Heart right ventricle (tissue), 16 donors: ENCODE measurements around the gene HJURP. TPM values are rescaled to one million over a fixed set of nuclear protein-coding genes. Genes with fewer than 3 reads are reported as not detected.

Experiments
- ATAC-seq, 8 donors: fragments of 200-7000 bp; cut with Tn5 transposase; one replicate each; pipeline ENCODE4 v1.9.1; 2020; ENCODE audit warnings: mild to moderate bottlenecking in 8 of 8, moderate library complexity in 8 of 8, moderate number of reproducible peaks in 1 of 8
- DNase-seq, 2 donors: peaks; one replicate each; pipeline ENCODE4 v3.0.0-alpha.2; 2020
- H3K27ac ChIP-seq, 10 donors: fragments of 200-600 bp; sonication (generic) in 2 of 10; one replicate each; pipeline versions ENCODE4 v1.5.0 to v1.8.0; 2020 to 2022; ENCODE audit warnings: mild to moderate bottlenecking in 3 of 10
- H3K27me3 ChIP-seq, 7 donors: fragments of 200-600 bp; one replicate each; pipeline ENCODE4 v1.8.0; 2021 to 2022; ENCODE audit warnings: mild to moderate bottlenecking in 2 of 7
- H3K36me3 ChIP-seq, 9 donors: fragments of 200-600 bp; sonication (generic) in 1 of 9; one replicate each; pipeline versions ENCODE4 v1.5.0 to v1.8.0; 2020 to 2022; ENCODE audit warnings: mild to moderate bottlenecking in 2 of 9
- H3K4me1 ChIP-seq, 9 donors: fragments of 200-600 bp; sonication (generic) in 1 of 9; one replicate each; pipeline versions ENCODE4 v1.5.0 to v1.8.0; 2020 to 2022; ENCODE audit warnings: mild to moderate bottlenecking in 4 of 9
- H3K4me3 ChIP-seq, 10 donors: fragments of 200-600 bp; sonication (generic) in 2 of 10; one replicate each; pipeline versions ENCODE4 v1.5.0 to v1.8.0; 2020 to 2022; ENCODE audit warnings: mild to moderate bottlenecking in 7 of 10, moderate library complexity in 2 of 10
- H3K9me3 ChIP-seq, 11 donors: fragments of 200-600 bp in 10 of 11; sonication (generic) in 2 of 11; one replicate each; pipeline versions ENCODE4 v1.5.0 to v1.8.0; 2013 to 2022; ENCODE audit warnings: mild to moderate bottlenecking in 2 of 11, control low read depth in 1 of 11, moderate library complexity in 1 of 11
- CTCF ChIP-seq, 9 donors: fragments of 200-600 bp; sonication (generic) in 2 of 9; IDR thresholded peaks; one replicate each; pipeline versions ENCODE4 v1.5.0 to v1.8.0; 2021 to 2022; ENCODE audit warnings: antibody characterized with exemption in 9 of 9, mild to moderate bottlenecking in 5 of 9, moderate library complexity in 1 of 9
- WGBS, 2 donors: extraction: QIAGEN DNeasy Blood & Tissue Kit; methylation state at CpG; one replicate each; pipeline ENCODE4 v1.1.7; 2013; ENCODE audit warnings: inconsistent platforms in 1 of 2; 5-methylcytosine and 5-hydroxymethylcytosine counted together
- intact Hi-C, 10 donors: fragments of 100-400 bp; cut with DNase I; formaldehyde crosslinking; loops; one replicate each; pipeline versions ENCODE4 v1.11.1 to v1.14.2; 2022
- polyA plus RNA-seq, 2 donors: library from polyadenylated mRNA; stranded (reverse); fragments of 200-250 nt; gene quantifications; one replicate each; pipeline ENCODE4 v1.2.3, GENCODE V29; 2013
- total RNA-seq, 10 donors: library from RNA; stranded (reverse); fragmentation: NEBNext Ultra II Directional in 3 of 10; extraction: Animal tissue kit (Norgen Biotek cat#: 25700) in 3 of 10; gene quantifications; one replicate each; pipeline versions ENCODE4 v1.2.1 to v1.2.4, GENCODE V29; 2021 to 2023
- donor health status: Arrhythmogenic right ventricular cardiomyopathy.
- donor health status: ischemic (EF 13 %, LVEDD 7.1; RV severe dilation, severe dysfunction).
- donor health status: healthy with polysubstance abuse.
- donor health status: DM: no; HTN: yes; CAD: no.
- donor health status: DM: no; HTN: no; CAD: no.
- donor health status: ischemic (EF 25% LVEDD 6.9; RV normal size, moderate dysfunction).
- donor health status: ischemic (EF 25% LVEDD 5.7; RV mildly dilated, moderate dysfunction).
- donor health status: healthy.
- donor health status: DM: yes; HTN: yes; CAD: no.
- donor health status: Ischemic cardiomyopathy.
- donor health status: ischemic (EF 35%, LVEDD 5.7; RV mildly dilated, moderate dysfunction).
- donor health status: nonischemic (EF 11% LVEDD 7.7; RV severe dilation, severe dysfunction).
- donor health status: DM: yes; HTN: yes; CAD: no.
- donor health status: PGD.
- donor health status: ischemic (EF 29% LVEDD 5.4; RV normal size, mild dysfunction).
- donor health status: nonischemic (EF 23%, LVEDD 6.1; RV moderate dilation, normal function).

HJURP gene
- total and polyA plus RNA-seq, 12 donors, result 0.22 to 2.9 (median 0.44) TPM; not detected in 4

DNA sequence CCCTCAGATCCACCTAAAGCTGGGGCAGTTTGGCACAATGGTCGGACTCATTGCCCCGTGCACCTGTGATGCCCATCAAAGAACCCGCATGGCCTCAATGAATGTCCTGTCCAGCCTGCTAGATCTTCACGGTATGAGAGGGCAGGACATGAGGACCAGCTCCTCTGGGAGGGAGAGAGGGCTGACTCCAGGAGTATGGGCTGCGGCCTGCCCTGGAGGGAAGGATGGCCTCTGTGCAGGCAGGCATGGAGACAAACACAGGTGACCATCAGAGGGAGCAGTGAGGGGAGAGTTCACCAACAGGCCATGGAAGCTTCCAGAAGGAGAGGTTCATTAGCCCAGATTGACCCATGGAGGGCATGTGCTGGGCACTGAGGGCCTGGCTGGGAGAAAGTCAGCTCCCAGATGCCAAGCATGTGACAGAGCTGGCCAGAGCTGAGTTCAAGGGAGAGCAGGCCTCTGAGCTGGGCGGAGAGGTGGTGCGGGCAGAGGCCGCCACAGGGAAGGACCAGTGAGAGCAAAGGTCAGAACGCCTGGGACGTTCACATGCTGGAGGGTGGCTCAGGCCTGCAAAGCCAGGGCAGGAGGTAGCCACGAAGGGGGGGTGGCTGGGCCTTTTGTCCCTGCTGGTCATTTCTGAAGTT lies 36.2 kb downstream of the HJURP start:
- ATAC-seq, result no peak
- intact Hi-C loops, result no loop called here
- H3K9me3 ChIP-seq, result peaks cover 0 to 9% (median 0%) of the 10 kb centered on the region in 11 donors
- no peak for TF ChIP-seq CTCF (IDR thresholded peaks at IDR 0.05)
- no peak overlapping the region for H3K27ac ChIP-seq
- no peak overlapping the region for H3K4me3 ChIP-seq
- 90 to 91% methylated on average over 11 of the region's 11 CpGs for WGBS, 2 donors
- H3K4me1 ChIP-seq, result no peaks in the 10 kb centered on the region
- no peak for DNase-seq
- no peaks in the 10 kb centered on the region for H3K36me3 ChIP-seq
- H3K27me3 ChIP-seq, result peaks cover 0 to 34% (median 0%) of the 10 kb centered on the region in 7 donors

DNA sequence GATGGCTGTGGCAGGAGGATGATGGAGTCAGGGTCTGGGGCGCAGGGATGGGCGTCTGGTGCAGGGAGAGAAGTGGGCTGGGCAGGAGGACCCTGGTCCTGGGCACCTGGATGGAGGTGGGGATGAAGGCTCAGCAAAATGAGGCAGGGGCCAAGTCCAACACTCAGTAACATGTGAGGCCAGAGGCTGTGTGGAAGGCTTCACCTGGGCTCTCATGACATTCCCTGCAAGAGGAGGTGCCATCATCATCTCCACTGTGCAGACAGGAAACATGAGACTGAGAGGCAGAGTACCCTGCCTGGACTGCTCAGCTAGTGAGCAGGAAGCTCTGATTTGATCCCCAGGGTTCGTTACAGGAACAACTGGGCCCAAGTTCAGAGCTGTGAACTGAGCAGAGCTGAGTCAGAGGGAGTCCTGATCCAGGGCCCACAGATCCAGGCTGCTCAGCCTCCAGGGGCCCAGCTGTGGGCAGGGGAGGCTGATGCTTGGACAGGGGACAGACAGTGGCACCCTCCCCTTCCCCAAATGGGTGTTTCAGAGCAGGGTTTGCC lies 36.9 kb downstream of the HJURP start:
- DNase-seq (no peak), ATAC-seq (peak in 1 of 8 donors; percentile 5)
- intact Hi-C loops, result no loop called here
- Histone ChIP-seq H3K36me3 (no peaks in the 10 kb centered on the region), H3K4me3 (no peak overlapping the region), H3K27me3 (peaks cover 0 to 34% (median 0%) of the 10 kb centered on the region in 7 donors), H3K4me1 (no peaks in the 10 kb centered on the region), H3K9me3 (peaks cover 0 to 9% (median 0%) of the 10 kb centered on the region in 11 donors), H3K27ac (no peak overlapping the region)
- WGBS, 2 donors, result 66 to 73% methylated on average over 3 of the region's 3 CpGs
- no peak for TF ChIP-seq CTCF (IDR thresholded peaks at IDR 0.05)

DNA sequence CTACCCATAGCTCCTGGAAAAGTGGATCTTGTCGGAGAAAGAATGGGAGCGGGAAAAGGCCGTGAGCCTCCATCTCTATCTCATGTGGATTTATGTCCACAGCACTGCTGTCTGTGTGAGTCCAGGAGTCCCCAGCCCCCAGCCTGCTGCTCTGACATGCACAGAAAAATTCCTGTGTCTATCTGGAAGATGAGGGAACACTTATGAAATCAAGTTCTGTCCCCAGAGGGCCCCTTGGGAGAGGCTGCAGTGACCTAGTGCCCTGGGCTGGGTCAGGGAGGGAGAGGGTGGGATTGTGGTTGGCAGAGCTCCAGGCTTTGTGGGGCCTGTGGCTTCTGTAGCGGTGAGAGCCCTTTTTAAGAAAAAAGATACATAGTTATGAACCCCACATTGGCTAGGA lies 37.6 kb downstream of the HJURP start:
- Histone ChIP-seq H3K4me3 (no peak overlapping the region), H3K9me3 (peaks cover 0 to 9% (median 0%) of the 10 kb centered on the region in 11 donors), H3K4me1 (no peaks in the 10 kb centered on the region), H3K27me3 (peaks cover 0 to 38% (median 0%) of the 10 kb centered on the region in 7 donors), H3K27ac (no peak overlapping the region), H3K36me3 (no peaks in the 10 kb centered on the region)
- no peak for TF ChIP-seq CTCF (IDR thresholded peaks at IDR 0.05)
- intact Hi-C loops, result no loop called here
- DNase-seq, result peak in 1 of 2 donors; percentile 34
- peak in 1 of 8 donors; percentile 16 for ATAC-seq
- 71 to 77% methylated on average over 4 of the region's 4 CpGs for WGBS, 2 donors

DNA sequence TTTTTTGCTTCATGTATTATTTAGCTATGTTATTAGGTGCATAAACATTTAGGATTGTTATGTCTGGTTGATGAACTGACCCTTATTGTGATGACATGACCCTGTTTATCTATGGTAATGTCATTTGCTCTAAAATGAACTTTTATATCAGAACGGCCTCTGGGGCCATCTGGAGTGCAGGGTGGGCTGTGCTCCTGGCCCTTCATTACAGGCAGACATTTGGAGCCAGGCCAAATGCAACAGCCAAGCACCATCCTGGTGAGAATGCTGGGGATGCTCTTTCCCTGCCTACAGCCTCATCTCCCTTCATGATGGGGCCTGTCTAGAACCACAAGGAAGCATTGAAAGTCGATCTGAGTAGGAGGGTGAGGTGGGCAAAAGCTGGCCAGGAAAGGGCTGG lies 38.0 kb downstream of the HJURP start:
- H3K27me3 ChIP-seq, result peaks cover 0 to 35% (median 0%) of the 10 kb centered on the region in 7 donors
- peaks cover 0 to 9% (median 0%) of the 10 kb centered on the region in 11 donors for H3K9me3 ChIP-seq
- ATAC-seq (no peak), DNase-seq (no peak)
- TF ChIP-seq CTCF (IDR thresholded peaks at IDR 0.05), result no peak
- H3K36me3 ChIP-seq, result no peaks in the 10 kb centered on the region
- no peak overlapping the region for H3K4me3 ChIP-seq
- WGBS, 2 donors, result 30 to 35% methylated on average over 2 of the region's 2 CpGs
- H3K4me1 ChIP-seq, result no peaks in the 10 kb centered on the region
- intact Hi-C loops, result no loop called here
- H3K27ac ChIP-seq, result no peak overlapping the region
